ENCODE measurements around the gene UNC5A.

Gene UNC5A

GRCh38 chr5:176837707-176838115, 27.4 kb downstream of the UNC5A start:
- H3K9me3 ChIP-seq (ENCODE audit: control extremely low read depth in 1 of 5, control insufficient read depth in 4 of 5, insufficient read depth in 2 of 5, low read depth in 1 of 5, low read length in 4 of 5): no peaks in the 10 kb centered on the region
- DNase-seq: peak; percentile 82 to 94 (median 91)
- H3K36me3 ChIP-seq (ENCODE audit: control insufficient read depth in 4 of 4, insufficient read depth in 4 of 4, low read length in 3 of 4): no peaks in the 10 kb centered on the region
- H3K27ac ChIP-seq (ENCODE audit: insufficient read depth in 1 of 2, low read depth in 1 of 2, low read length in 2 of 2, poor library complexity in 1 of 2, severe bottlenecking in 2 of 2): no peak overlapping the region
- ChIA-PET CTCF (no interaction called here), POLR2A (no interaction called here)
- H3K4me3 ChIP-seq (ENCODE audit: control insufficient read depth in 1 of 7, extremely low read depth in 1 of 7, insufficient read depth in 4 of 7, low read depth in 2 of 7, low read length in 6 of 7): no peak overlapping the region
- no peaks in the 10 kb centered on the region for H3K4me1 ChIP-seq (ENCODE audit: control extremely low read depth in 1 of 4, control insufficient read depth in 4 of 4, insufficient read depth in 4 of 4, low read length in 3 of 4)
- H3K27me3 ChIP-seq (replicated peaks in 2 of 5; ENCODE audit: control insufficient read depth in 4 of 5, insufficient read depth in 5 of 5, low read length in 4 of 5): peaks cover 0 to 43% (median 10%) of the 10 kb centered on the region in 5 experiments
- WGBS (ENCODE audit: insufficient coverage): 17% methylated on average over 15 of the region's 16 CpGs

- CTCF ChIA-PET: no interaction called here
- Histone ChIP-seq H3K36me3 (ENCODE audit: control insufficient read depth in 4 of 4, insufficient read depth in 4 of 4, low read length in 3 of 4) (no peaks in the 10 kb centered on the region), H3K4me1 (ENCODE audit: control extremely low read depth in 1 of 4, control insufficient read depth in 4 of 4, insufficient read depth in 4 of 4, low read length in 3 of 4) (no peaks in the 10 kb centered on the region), H3K9me3 (ENCODE audit: control extremely low read depth in 1 of 5, control insufficient read depth in 4 of 5, insufficient read depth in 2 of 5, low read depth in 1 of 5, low read length in 4 of 5) (no peaks in the 10 kb centered on the region), H3K27ac (ENCODE audit: insufficient read depth in 1 of 2, low read depth in 1 of 2, low read length in 2 of 2, poor library complexity in 1 of 2, severe bottlenecking in 2 of 2) (no peak overlapping the region), H3K4me3 (ENCODE audit: control insufficient read depth in 1 of 7, extremely low read depth in 1 of 7, insufficient read depth in 4 of 7, low read depth in 2 of 7, low read length in 6 of 7) (no peak overlapping the region), H3K27me3 (replicated peaks in 2 of 5; ENCODE audit: control insufficient read depth in 4 of 5, insufficient read depth in 5 of 5, low read length in 4 of 5) (peaks cover 0 to 72% (median 9%) of the 10 kb centered on the region in 5 experiments)
- WGBS (ENCODE audit: insufficient coverage): 73% methylated on average over 17 of the region's 21 CpGs
- POLR2A ChIA-PET: no interaction called here
- no peak for DNase-seq
These were observed 33.3 kb downstream of the UNC5A start for GRCh38 chr5:176843673-176844072.

GRCh38 chr5:176844281-176844680, 33.9 kb downstream of the UNC5A start:
- ChIA-PET CTCF (no interaction called here), POLR2A (no interaction called here)
- no peaks in the 10 kb centered on the region for H3K9me3 ChIP-seq (ENCODE audit: control extremely low read depth in 1 of 5, control insufficient read depth in 4 of 5, insufficient read depth in 2 of 5, low read depth in 1 of 5, low read length in 4 of 5)
- peaks cover 0 to 70% (median 6%) of the 10 kb centered on the region in 5 experiments for H3K27me3 ChIP-seq (replicated peaks in 2 of 5; ENCODE audit: control insufficient read depth in 4 of 5, insufficient read depth in 5 of 5, low read length in 4 of 5)
- no peaks in the 10 kb centered on the region for H3K36me3 ChIP-seq (ENCODE audit: control insufficient read depth in 4 of 4, insufficient read depth in 4 of 4, low read length in 3 of 4)
- WGBS (ENCODE audit: insufficient coverage): 83% methylated on average over 10 of the region's 10 CpGs
- no peak overlapping the region for H3K4me3 ChIP-seq (ENCODE audit: control insufficient read depth in 1 of 7, extremely low read depth in 1 of 7, insufficient read depth in 4 of 7, low read depth in 2 of 7, low read length in 6 of 7)
- no peak for DNase-seq
- H3K27ac ChIP-seq (ENCODE audit: insufficient read depth in 1 of 2, low read depth in 1 of 2, low read length in 2 of 2, poor library complexity in 1 of 2, severe bottlenecking in 2 of 2): no peak overlapping the region
- no peaks in the 10 kb centered on the region for H3K4me1 ChIP-seq (ENCODE audit: control extremely low read depth in 1 of 4, control insufficient read depth in 4 of 4, insufficient read depth in 4 of 4, low read length in 3 of 4)

- 78% methylated on average over 19 of the region's 21 CpGs for WGBS (ENCODE audit: insufficient coverage)
- H3K36me3 ChIP-seq (ENCODE audit: control insufficient read depth in 4 of 4, insufficient read depth in 4 of 4, low read length in 3 of 4): no peaks in the 10 kb centered on the region
- H3K9me3 ChIP-seq (ENCODE audit: control extremely low read depth in 1 of 5, control insufficient read depth in 4 of 5, insufficient read depth in 2 of 5, low read depth in 1 of 5, low read length in 4 of 5): no peaks in the 10 kb centered on the region
- ChIA-PET POLR2A (no interaction called here), CTCF (no interaction called here)
- peaks cover 0 to 76% (median 9%) of the 10 kb centered on the region in 5 experiments for H3K27me3 ChIP-seq (replicated peaks in 2 of 5; ENCODE audit: control insufficient read depth in 4 of 5, insufficient read depth in 5 of 5, low read length in 4 of 5)
- H3K27ac ChIP-seq (ENCODE audit: insufficient read depth in 1 of 2, low read depth in 1 of 2, low read length in 2 of 2, poor library complexity in 1 of 2, severe bottlenecking in 2 of 2): no peak overlapping the region
- no peaks in the 10 kb centered on the region for H3K4me1 ChIP-seq (ENCODE audit: control extremely low read depth in 1 of 4, control insufficient read depth in 4 of 4, insufficient read depth in 4 of 4, low read length in 3 of 4)
- no peak for DNase-seq
- H3K4me3 ChIP-seq (ENCODE audit: control insufficient read depth in 1 of 7, extremely low read depth in 1 of 7, insufficient read depth in 4 of 7, low read depth in 2 of 7, low read length in 6 of 7): no peak overlapping the region
These were observed 34.5 kb downstream of the UNC5A start for GRCh38 chr5:176844706-176845391.

DNA sequence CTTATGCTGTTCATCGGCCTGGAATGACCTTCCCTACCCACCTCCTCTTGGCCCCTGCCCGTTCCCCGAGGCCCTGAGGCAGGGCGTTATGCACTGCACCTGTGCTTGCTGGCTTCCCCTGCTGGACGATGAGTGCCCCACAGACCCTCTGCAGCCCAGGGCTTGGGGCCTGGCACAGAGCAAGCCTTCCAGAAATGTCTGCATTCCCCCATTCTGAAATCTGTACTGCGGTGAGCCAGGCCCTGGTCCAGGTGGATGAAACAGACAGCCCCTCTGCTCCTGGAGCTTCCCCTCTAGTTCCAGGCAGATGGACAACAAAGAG, 35.0 kb downstream of the UNC5A start:
- no peak for DNase-seq
- Histone ChIP-seq H3K9me3 (ENCODE audit: control extremely low read depth in 1 of 5, control insufficient read depth in 4 of 5, insufficient read depth in 2 of 5, low read depth in 1 of 5, low read length in 4 of 5) (no peaks in the 10 kb centered on the region), H3K4me3 (ENCODE audit: control insufficient read depth in 1 of 7, extremely low read depth in 1 of 7, insufficient read depth in 4 of 7, low read depth in 2 of 7, low read length in 6 of 7) (no peak overlapping the region), H3K27ac (ENCODE audit: insufficient read depth in 1 of 2, low read depth in 1 of 2, low read length in 2 of 2, poor library complexity in 1 of 2, severe bottlenecking in 2 of 2) (no peak overlapping the region), H3K4me1 (ENCODE audit: control extremely low read depth in 1 of 4, control insufficient read depth in 4 of 4, insufficient read depth in 4 of 4, low read length in 3 of 4) (no peaks in the 10 kb centered on the region), H3K36me3 (ENCODE audit: control insufficient read depth in 4 of 4, insufficient read depth in 4 of 4, low read length in 3 of 4) (no peaks in the 10 kb centered on the region), H3K27me3 (replicated peaks in 2 of 5; ENCODE audit: control insufficient read depth in 4 of 5, insufficient read depth in 5 of 5, low read length in 4 of 5) (peaks cover 0 to 76% (median 9%) of the 10 kb centered on the region in 5 experiments)
- ChIA-PET POLR2A (no interaction called here), CTCF (interaction anchor here (1.0 kb wide), 1 partner anchor 33 kb away, joined by 3 read pairs; no protein-coding TSS in a partner anchor)
- 81% methylated on average over 2 of the region's 6 CpGs for WGBS (ENCODE audit: insufficient coverage)

GRCh38 chr5:176846335-176847140, 36.2 kb downstream of the UNC5A start:
- DNase-seq: no peak
- Histone ChIP-seq H3K4me1 (ENCODE audit: control extremely low read depth in 1 of 4, control insufficient read depth in 4 of 4, insufficient read depth in 4 of 4, low read length in 3 of 4) (no peaks in the 10 kb centered on the region), H3K36me3 (ENCODE audit: control insufficient read depth in 4 of 4, insufficient read depth in 4 of 4, low read length in 3 of 4) (no peaks in the 10 kb centered on the region), H3K27ac (ENCODE audit: insufficient read depth in 1 of 2, low read depth in 1 of 2, low read length in 2 of 2, poor library complexity in 1 of 2, severe bottlenecking in 2 of 2) (no peak overlapping the region), H3K27me3 (replicated peaks in 2 of 5; ENCODE audit: control insufficient read depth in 4 of 5, insufficient read depth in 5 of 5, low read length in 4 of 5) (peaks cover 0 to 66% (median 9%) of the 10 kb centered on the region in 5 experiments), H3K9me3 (ENCODE audit: control extremely low read depth in 1 of 5, control insufficient read depth in 4 of 5, insufficient read depth in 2 of 5, low read depth in 1 of 5, low read length in 4 of 5) (no peaks in the 10 kb centered on the region), H3K4me3 (ENCODE audit: control insufficient read depth in 1 of 7, extremely low read depth in 1 of 7, insufficient read depth in 4 of 7, low read depth in 2 of 7, low read length in 6 of 7) (no peak overlapping the region)
- WGBS (ENCODE audit: insufficient coverage): 40% methylated on average over 22 of the region's 24 CpGs
- POLR2A ChIA-PET: no interaction called here
- CTCF ChIA-PET: interaction anchor here (1.0 kb wide), 1 partner anchor 34 kb away, joined by 3 read pairs; no protein-coding TSS in a partner anchor

DNA sequence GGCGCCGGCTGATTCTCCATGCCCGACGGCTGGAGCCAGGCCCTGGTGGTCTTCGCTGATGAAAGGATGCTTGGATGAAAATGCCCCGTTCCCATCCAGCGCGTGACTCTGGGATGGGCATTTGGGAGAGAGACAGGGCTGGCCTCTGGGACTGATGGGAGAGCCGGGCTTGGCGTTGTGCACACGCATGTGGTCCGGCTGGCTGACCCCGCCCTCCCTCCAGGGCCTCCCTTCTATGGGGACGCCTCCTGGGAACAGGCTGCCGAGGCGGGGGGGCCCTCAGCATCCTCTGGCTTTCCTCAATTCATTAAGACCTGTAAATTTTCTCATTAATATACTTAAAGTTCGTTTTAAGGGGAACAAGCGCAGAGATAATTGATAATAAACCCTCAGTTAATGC, 36.8 kb downstream of the UNC5A start:
- H3K4me3 ChIP-seq (ENCODE audit: control insufficient read depth in 1 of 7, extremely low read depth in 1 of 7, insufficient read depth in 4 of 7, low read depth in 2 of 7, low read length in 6 of 7): no peak overlapping the region
- no peak for DNase-seq
- 43% methylated on average over 12 of the region's 18 CpGs for WGBS (ENCODE audit: insufficient coverage)
- ChIA-PET POLR2A (no interaction called here), CTCF (no interaction called here)
- peaks cover 0 to 66% (median 9%) of the 10 kb centered on the region in 5 experiments for H3K27me3 ChIP-seq (replicated peaks in 2 of 5; ENCODE audit: control insufficient read depth in 4 of 5, insufficient read depth in 5 of 5, low read length in 4 of 5)
- H3K9me3 ChIP-seq (ENCODE audit: control extremely low read depth in 1 of 5, control insufficient read depth in 4 of 5, insufficient read depth in 2 of 5, low read depth in 1 of 5, low read length in 4 of 5): no peaks in the 10 kb centered on the region
- no peaks in the 10 kb centered on the region for H3K4me1 ChIP-seq (ENCODE audit: control extremely low read depth in 1 of 4, control insufficient read depth in 4 of 4, insufficient read depth in 4 of 4, low read length in 3 of 4)
- no peaks in the 10 kb centered on the region for H3K36me3 ChIP-seq (ENCODE audit: control insufficient read depth in 4 of 4, insufficient read depth in 4 of 4, low read length in 3 of 4)
- H3K27ac ChIP-seq (ENCODE audit: insufficient read depth in 1 of 2, low read depth in 1 of 2, low read length in 2 of 2, poor library complexity in 1 of 2, severe bottlenecking in 2 of 2): no peak overlapping the region
